CD4-positive, alpha-beta T cell treated with Interleukin-10 for 1 hour (primary cell): ENCODE results near the gene PPP1CA.
"Not testable (repeated sequence)": the region's sequence is repeated elsewhere in the genome, so short reads cannot be mapped to it uniquely, and the experiment has no call there.

Experiments used
- DNase-seq: peaks from one replicate; pipeline ENCODE4 v3.0.0-alpha.2; 2020

PPP1CA gene

DNA sequence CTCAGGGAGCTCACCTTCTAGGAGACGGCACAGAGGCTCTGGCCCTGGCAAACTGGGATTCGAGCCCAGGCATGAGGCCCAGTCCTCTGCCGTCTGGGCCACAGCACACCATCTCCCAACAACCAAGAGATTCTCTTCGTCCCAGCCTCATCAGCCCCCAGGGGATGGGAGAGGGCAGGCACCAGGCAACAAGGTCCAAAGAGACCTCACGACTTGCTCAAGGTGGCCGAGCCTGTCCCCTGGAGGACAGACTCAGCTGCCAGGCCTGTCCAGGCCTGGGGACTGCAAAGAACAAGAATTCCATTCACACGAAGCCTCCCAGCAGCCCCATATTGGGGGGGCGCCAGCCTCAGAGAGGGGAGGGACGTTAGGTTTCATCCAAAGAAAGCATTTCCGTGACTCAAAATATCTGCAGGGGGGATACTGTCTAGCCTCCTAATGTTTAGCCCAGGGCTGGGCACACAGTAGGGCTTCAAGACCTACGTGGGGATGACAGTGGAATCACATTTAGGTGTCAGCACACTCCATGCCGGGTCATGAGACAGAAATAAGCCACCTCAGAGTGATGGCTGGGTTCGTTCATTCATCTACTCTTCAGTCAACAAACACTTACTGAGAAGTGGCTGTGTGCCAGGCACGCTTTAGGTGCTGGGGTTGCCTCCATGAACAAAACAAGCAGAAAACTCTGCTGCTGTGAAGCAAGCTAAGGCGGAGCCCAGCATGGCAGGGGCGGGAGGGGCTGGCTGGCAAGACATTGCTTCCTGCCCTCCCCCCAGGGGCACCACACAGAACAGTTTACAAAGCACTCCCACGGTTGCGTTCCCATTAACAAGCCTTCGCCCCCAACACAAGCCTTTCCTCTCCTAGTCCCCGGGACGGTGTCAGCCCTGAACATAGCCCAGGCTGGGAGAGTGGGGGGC is 15.0 kb upstream of the PPP1CA start:
- peak; percentile 88 for DNase-seq

DNA sequence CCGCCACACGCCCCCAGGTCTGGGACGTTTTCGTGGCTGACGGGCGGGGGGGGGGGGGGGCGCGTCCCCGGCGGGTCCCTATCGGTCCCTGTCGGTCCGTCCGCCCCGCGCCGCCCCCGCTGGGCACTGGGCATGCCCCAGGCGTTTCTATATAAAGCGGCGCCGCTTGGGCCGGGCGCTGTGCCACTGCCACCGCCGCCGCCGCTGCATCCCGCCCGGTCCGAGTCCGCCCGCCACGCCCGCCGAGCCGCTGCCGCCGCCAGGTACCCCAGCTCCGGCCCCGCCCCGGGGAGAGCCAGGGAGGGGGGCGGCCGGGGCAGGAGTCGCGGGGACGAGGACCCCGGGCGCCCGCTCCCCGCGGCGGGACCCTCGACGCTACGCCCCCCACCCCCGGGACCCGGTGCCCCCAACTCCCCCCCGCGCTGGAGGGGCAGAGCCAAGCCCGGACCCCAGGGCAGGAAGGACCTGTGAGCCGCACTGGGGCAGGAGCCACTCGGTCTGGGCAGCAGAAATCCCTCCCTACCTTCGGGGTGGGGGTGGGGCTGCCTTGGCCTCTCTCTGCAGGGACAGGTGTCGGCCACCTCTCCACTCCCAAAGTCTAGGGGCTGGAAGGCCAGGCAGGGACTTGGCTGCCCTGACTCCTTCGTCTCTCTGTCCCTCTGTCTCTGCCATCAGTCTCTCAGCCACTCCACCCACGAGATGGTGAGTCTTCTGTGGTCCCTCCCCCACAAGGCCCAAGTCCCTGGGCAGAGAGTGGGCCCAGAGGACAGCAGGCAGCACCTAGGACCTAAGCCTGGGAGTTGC is 14.0 kb upstream of the PPP1CA start, which contains the start of gene CARNS1:
CARNS1 (plus strand) TSS at position 178 of the 804 bp plus-strand sequence; CDS start at position 700, 522 bp downstream.
- DNase-seq = no peak

DNA sequence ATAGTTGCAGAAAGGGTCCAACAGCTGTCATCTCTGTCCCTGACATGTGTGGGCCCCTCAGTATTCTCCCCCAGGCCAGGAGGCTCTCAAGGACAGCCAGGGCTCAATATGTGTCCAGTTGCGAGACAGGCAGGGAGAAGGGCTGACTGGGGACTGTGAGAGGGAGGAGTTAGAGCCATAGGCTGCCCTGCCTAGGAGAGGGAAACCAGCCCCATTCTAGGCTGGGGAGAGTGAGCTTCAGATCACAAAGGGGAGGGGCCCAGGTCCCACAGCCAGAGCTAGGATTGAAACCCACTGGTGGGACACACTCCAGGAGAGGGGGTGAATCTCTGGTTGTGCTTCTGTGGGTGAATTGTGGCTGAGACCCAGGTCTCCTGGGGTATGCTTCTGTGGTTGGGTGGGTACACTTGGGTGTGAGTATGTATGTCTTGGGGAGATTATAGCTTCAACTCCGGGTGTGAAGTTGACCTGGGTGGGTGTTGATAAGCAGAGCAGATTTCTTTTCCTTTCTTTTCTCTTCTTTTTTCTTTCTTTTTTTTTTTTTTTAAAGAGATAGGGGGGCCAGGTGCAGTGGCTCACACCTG is 11.7 kb upstream of the PPP1CA start:
- DNase-seq = no peak

DNA sequence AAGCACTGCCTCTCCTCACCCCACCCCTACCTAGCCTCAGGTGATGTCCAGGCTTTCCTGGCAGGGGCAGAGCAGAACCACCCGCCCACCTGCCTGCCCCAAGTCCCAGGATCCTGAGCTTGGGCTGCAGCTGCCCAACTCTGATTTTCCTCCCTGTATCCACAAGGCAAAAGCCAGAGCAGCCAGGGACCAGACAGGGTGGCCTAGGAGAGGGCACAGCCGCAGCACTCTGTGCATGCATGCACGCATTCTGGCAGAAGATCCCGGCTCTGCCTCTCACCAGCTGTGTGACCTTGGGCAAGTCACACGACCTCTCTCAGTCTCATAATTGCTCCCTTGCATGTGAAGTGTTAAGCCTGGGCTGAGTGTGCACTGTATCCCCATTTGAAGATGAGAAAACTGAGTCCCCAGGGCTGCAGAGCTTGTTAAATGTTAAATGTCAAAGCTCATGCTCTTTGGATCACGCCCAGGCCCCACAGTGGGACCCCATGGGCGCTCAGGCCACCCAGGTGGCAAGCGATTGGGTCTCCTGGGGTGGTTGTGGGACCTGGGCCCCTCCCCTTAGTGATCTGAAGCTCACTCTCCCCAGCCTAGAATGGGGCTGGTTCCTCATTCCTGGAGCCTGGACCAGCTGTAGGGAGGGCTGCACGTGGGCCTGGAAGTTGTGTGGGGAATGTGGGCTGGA is 11.0 kb upstream of the PPP1CA start:
- no peak for DNase-seq

DNA sequence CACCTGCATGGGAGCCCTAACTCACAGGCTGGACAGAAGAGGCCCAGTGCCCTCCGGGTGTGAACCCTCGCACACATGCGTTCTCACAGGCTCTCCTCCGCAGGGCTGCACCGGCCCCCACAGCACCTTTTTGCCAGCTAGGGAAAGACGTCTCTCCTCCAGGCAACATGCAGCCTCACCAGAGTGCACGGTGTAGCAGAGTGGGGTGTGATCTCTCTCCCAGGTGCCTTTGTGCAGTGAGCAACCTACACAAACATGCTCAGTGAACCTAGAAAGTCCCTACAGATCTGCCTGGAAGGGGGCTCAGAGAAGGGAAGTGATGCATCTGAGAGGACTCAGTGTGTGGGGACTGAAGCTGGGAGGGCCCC is 10.1 kb upstream of the PPP1CA start:
- DNase-seq = no peak

DNA sequence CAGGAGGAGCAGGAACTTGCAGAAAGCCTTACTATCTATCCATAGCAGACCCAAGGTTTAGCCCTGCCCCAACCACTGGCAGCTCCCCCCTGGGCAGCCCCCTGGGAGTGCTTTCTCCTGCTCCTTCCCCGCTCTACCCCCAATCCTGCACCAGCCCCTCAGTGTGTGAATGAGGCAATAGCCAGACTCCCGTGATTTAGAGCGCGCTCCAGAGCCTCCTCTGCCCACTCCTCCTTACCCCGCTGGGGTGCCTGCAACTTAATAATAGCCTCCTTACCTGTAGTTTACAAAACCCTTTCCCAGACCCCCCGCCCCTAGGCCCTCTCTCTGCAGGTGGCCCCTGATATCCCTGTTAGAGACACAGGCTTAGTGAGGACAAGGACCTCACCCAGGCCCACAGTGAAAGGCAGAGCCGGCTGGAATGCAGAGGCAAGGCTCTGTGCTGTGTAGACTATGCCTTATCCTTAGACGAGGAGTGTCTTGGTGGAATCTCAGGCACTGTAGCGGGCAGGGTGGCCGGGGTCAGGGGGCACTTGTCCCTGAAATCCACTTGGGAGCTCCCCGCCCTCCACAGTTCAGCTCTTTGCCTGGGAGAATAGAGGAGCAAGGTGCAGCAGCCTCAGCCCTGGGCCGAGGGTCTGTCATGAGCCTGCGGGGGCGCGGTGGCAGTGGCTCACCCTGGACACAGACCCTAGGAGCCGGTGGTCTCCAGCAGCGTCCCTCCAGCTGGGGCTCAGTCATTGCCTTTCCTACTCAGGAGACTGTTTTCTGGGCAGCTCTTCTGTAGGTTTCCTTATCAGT is 9.5 kb upstream of the PPP1CA start:
- DNase-seq = no peak

DNA sequence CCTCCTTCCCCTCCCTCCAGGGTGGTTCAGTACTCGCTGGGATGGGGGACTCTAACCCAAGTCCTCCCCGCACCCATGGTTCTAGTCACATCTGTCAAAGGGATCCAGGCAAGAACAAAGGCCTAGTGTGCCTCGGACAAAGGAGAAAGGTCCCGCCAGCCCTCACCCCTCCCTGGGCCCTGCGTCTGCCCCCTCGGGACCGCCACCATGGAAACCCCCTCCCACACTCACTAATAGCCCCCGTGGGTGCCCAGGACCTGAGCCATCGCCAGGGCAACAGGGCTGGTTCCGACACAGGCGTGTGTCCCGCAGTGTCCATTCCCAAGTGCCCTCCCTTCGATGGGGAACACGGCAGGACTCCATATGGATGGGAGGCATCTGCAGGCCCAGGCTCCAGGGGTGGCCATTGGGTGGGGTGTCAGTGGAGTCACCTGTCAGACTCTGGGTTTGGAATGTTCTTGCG is 8.7 kb upstream of the PPP1CA start:
- DNase-seq = no peak

DNA sequence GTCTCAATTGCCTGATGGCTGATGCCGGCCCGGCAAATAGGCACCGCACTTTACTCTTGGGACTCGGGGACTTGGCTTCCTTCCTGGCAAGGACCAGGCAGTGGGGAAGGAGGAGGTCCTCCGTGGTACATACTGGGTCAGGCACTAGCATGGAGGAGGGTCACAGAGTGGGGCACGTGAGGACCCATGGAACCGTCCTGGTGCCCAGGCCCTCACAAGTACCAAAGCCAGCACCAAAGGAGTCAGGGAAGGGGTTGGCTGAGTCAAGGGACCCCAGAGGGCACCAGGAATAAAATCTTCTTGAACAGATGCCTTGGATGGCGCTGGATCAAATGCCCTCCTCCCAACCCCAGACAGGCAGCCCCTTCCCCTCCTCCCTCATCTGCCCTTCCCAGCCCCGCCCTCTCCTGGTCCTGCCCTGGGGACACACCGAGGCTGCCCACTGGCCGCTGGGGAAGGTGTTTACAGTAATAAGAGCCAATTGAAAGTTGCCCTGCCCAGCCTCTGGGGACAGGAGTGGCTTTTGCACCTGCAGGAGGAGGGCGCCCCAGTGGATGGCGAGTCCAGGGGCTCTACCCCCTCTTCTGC is 8.2 kb upstream of the PPP1CA start:
- no peak for DNase-seq

DNA sequence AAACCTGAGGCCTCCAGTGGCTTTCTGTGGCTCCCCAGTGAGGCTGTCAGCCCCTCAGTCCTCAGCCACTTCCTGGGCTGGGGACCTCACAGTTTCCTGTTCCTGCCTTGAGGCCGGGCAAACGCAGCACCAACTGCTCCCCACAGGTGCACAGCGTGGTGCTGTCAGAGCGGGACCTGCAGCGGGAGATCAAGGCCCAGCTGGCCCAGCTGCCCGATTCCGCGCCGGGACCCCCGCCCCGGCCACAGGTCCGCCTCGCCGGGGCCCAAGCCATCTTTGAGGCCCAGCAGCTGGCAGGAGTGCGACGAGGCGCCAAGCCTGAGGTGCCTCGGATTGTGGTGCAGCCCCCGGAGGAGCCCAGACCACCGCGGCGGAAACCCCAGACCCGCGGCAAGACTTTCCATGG is 7.6 kb upstream of the PPP1CA start:
- peak; percentile 82 for DNase-seq

DNA sequence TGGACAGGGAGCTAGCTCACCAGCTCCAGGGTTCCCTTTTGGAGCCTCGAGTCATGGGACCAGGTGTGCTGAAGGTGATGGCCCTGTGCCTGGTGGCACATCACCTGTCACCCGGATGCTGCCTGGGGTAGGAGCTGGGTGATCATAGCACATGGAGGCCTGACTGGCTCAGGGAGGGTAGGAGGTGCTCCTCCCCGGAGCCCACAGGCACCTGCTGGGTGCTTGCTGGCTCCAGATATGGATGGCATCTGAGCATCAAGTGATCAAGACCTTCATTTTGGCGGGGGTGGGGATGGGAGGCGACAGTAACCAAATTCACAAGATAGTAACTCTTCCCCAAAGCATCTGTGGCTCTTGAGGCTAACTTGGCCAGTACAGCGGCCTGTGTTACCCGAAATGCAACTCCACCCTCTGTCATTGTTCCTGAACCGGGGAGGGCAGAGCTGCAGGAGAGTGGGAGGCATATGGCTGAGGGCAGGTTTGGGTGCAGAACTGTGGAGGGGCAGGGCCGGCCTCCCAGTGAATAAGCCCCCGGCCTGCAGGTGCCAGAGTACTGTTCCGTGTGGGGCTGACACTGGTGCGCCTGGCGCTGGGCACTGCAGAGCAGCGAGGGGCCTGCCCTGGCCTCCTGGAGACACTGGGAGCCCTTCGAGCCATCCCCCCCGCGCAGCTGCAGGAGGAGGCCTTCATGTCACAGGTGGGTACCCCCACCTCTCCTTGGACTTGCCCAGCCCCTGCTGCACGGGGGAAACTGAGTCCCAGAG is 7.0 kb upstream of the PPP1CA start:
- no peak for DNase-seq

DNA sequence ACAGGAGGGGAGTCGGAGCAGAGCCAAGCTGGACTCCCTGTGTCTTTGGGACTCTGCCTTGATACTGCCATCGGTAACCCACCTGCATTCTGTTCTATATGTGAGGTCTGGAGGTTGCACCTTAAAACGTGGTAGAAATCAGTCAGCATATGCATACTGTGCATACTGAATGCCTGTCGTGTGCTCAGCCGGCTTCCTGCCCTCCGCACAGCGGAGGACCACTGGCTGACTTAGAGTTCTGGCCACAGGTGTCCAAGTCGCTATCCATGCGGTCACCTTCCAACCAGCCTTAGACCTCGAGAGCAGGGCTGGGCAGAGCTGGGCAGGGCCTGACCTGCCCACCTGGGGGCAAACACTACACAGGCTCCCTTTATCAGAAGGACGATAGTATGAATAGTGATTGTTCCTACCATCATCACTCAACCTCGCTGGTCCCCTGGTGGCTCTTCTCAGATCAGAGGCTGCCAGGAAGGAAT is 6.1 kb upstream of the PPP1CA start:
- no peak for DNase-seq

DNA sequence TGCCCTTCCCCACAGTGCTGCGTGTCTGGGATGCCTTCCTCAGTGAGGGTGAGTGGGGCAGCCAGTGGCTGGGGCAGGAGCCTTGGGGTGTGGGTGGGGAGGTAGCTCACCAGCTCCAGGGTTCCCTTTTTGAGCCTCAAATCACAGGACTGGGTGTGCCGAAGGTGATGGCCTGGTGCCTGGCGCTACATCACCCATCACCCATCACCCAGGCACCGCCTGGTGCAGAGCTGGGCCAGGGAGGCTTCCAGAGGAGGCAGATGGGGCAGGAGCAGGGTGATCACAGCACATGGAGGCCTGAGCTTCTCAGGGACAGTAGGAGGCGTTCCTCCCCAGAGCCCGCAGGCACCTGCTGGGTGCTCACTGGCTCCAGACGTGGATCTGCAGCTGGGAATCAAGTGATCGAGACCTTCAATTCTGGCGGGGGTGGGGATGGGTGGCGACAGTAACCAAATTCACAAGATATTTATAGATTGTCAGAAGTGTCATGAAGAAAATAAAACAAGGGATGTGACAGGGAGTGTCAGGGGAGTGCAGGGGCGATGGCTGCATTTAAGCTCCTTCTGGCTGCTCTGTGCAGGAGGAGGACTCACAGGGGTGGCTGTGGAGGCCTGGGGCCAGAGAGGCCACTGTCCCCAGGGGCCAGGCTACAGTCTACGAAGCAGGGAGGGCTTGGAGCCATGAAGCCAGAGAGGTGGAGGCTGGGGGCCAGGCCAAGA is 5.5 kb upstream of the PPP1CA start:
- no peak for DNase-seq

DNA sequence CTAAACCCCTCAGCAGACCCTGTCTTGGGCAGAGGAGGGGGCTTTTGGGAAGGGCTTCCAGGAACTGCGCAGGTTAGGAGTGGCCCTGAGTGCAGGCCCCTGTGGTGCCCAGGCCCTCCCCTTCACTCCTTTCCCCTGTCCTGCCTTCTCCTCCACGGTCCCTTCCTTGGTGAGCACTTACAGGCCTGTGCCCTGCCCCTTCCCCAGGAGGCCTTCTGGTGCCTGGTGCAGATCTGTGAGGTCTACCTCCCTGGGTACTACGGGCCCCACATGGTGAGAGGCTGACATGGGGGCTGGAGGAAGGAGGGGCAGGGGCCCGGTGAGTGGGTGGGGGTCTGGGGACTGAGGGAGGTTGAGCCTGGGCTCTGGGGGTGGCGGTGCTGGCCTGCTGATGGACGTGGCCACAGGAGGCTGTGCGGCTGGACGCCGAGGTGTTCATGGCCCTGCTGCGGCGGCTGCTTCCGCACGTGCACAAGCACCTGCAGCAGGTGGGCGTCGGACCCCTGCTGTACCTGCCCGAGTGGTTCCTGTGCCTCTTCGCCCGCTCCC is 4.8 kb upstream of the PPP1CA start:
- no peak for DNase-seq

DNA sequence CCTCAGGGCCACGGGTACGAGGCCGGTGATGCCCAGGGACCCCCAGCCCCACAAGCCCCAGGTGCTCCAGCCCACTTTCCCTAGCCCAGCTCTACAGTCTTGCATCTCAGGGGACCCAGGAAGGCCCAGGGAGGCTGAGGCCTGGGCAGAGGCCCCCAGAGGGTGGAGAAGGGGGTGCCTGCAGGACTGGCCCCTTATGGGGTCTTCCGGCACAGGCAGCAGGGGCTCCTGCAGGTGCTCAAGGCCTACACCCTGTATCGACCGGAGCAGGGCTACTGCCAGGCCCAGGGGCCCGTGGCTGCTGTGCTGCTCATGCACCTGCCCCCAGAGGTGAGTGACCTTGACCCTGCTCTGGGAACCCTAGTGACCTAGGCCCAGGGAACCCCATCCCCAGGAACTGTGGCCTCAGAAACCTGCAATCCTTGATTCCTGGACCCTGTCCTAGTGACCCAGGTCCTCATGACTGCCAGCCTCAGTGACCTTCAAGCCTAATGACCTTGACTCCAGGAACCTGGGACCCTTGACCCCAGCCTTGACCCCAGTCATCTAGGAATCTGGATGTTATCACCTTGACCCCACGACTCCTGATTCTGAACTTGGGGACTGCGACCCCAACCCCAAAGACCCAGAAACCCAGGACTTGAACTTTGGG is 4.2 kb upstream of the PPP1CA start:
- DNase-seq = no peak

DNA sequence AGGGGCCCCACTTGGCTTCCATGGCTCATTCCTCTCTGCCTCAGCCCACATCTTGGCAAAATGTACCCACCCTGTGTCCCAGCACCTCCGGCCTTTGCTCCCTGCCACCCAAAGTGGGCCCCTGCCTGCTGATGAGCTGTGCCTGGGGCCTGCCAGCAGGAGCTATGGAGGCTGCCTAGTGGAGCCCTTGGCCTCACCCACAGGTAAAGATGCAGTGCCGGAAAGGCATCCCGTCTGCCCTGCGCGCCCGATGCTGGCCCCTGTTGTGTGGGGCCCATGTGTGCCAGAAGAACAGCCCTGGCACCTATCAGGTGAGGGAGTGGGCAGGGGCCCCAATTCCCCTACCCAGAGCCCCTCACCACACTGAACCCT is 3.5 kb upstream of the PPP1CA start:
- no peak for DNase-seq

DNA sequence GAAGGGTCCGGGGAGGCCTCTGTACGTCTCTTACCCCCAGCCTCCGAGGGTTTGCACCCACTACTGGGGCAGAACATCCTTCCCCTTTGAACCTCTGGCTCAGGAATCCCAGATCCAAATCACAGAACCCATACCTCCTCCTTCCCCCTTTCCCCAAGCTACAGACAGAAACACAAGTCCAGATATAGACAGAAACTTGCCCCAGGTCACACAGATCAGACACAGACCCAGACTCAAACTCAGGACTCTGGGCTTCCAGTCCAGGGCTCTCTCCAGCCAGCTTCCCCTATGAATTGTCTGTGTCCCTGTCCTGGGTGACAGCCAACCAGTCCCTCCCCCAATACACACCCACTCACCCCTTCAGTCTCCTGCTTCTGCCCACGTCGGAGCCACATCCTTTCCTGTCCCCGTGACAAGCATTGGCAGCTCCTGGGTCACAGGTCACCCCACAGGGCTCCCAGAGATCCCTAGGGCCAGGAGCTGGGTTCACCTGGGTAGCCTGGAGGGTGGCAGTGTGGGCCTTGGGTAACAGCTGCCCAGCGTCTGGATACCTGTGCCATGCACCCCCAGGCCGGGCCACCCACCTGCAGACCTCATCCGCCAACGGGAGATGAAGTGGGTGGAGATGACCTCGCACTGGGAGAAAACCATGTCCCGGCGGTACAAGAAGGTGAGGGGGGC is 3.0 kb upstream of the PPP1CA start:
- DNase-seq = peak; percentile 65

DNA sequence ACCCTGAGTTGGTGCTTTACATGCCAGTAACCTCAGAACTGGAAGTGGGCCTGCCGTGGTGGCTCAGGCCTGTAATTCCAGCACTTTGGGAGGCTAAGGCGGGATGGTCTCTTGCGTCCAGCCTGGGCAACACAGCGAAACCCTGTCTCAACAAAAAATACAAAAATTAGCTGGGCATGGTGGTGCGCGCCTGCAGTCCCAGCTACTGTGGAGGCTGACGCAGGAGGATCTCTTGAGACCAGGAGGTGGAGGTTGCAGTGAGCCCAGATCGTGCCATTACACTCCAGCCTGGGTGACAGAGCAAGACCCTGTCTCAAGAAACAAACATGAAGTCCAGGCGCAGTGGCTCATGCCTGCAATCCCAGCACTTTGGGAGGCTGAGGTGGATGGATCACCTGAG is 1.4 kb upstream of the PPP1CA start:
- DNase-seq = not testable (repeated sequence)

DNA sequence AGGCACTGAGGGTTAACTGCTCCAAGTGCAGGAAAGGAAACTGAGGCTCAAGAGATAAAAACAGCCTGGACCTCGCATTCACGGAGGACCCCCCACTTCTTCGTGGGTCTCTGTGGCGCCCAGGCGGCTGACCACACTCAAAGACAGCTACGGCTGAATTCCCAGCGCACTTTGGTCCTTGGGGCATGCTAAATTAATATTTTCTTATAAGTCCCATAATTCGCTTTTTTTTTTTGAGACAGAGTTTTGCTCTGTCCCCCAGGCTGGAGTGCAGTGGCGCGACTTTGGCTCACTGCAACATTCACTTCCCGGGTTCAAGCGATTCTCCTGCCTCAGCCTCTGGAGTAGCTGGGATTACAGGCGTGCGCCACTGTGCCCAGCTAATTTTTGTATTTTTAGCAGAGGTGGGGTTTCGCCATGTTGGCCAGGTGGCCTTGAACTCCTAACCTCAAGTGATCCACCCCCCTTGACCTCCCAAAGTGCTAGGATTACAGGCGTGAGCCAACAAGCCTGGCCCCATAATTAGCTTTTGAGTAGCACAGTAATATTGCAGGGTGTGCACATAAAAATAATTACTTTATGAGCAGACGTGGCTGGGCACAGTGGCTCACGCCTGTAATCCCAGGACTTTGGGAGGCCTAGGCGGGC is 658 bp upstream of the PPP1CA start:
- not testable (repeated sequence) for DNase-seq
